ENCODE data around the gene LPCAT1. TPM values are rescaled to one million over a fixed set of nuclear protein-coding genes. Genes with fewer than 3 reads are reported as not detected.

LPCAT1 gene
- total and polyA plus RNA-seq, 10 of the 15 experiments (the other 5 are each of a cell fraction or from before 2014, with no cell fraction given) = 2.3 to 109 (median 72.7) TPM

GRCh38 chr5:1526681-1527131, 2.9 kb upstream of the LPCAT1 start:
- no peak for DNase-seq (ENCODE audit: low read depth, low spot score)
- no TSS peak for BruUV-seq (replicated peaks)
- H3K27ac ChIP-seq (ENCODE audit: control insufficient read depth, insufficient read depth) = no peak overlapping the region
- no peaks in the 10 kb centered on the region for H3K9me3 ChIP-seq (replicated peaks; ENCODE audit: control insufficient read depth, insufficient read depth, low read length)
- no peaks in the 10 kb centered on the region for H3K36me3 ChIP-seq (ENCODE audit: control insufficient read depth in 2 of 2, insufficient read depth in 2 of 2, low read length in 1 of 2)
- RAD21 ChIA-PET (ENCODE audit: unreplicated experiment) = interaction anchor here (0.9 kb wide), 2 partner anchors 9 to 29 kb away, joined by 3 to 4 read pairs; no protein-coding TSS in a partner anchor
- H3K4me3 ChIP-seq = no peak overlapping the region
- CTCF ChIA-PET = interaction anchor here (0.7 to 1.7 kb wide), 3 partner anchors 23 to 47 kb away, joined by 3 to 7 read pairs (median 4); no protein-coding TSS in a partner anchor
- no peak overlapping the region for H3K9ac ChIP-seq (ENCODE audit: control insufficient read depth, insufficient read depth, low read length)
- intact Hi-C loops (cut with micrococcal nuclease; ENCODE audit: unreplicated experiment) (no loop called here), in situ Hi-C loops (cut with MboI) (no loop called here)
- SMC1A ChIA-PET (ENCODE audit: uncharacterized antibody, unreplicated experiment) = interaction anchor here (1.9 kb wide), 1 partner anchor 9 kb away, joined by 12 read pairs; no protein-coding TSS in a partner anchor
- H3K4me1 ChIP-seq (ENCODE audit: control insufficient read depth, insufficient read depth, low read length) = peaks cover 16% of the 10 kb centered on the region
- no peak overlapping the region for H2AFZ ChIP-seq (ENCODE audit: control insufficient read depth, low read depth, low read length)
- peaks cover 19% of the 10 kb centered on the region for H3K79me2 ChIP-seq (ENCODE audit: control insufficient read depth, insufficient read depth, low read length)
- no peaks in the 10 kb centered on the region for H4K20me1 ChIP-seq (ENCODE audit: control insufficient read depth, insufficient read depth)
- POLR2A ChIA-PET = interaction anchor here (1.0 kb wide), 1 partner anchor 24 kb away, joined by 3 read pairs; no protein-coding TSS in a partner anchor
- no peak for ATAC-seq
- 61% methylated on average over 9 of the region's 9 CpGs for WGBS (ENCODE audit: insufficient coverage, insufficient replicate concordance, low lambda C conversion rate, missing lambda C conversion rate)
- H3K4me2 ChIP-seq (ENCODE audit: control insufficient read depth, insufficient read depth) = no peak overlapping the region
- TF ChIP-seq RAD21 (IDR thresholded peaks at IDR 0.05; ENCODE audit: insufficient read depth, low read depth, low read length) (no peak), MEF2B (IDR thresholded peaks at IDR 0.05; ENCODE audit: partially characterized antibody, poor library complexity, severe bottlenecking) (no peak), EP300 (IDR thresholded peaks at IDR 0.05; ENCODE audit: borderline replicate concordance in 1 of 2, control insufficient read depth in 1 of 2, low read depth in 2 of 2, low read length in 2 of 2) (no peak)
- FAIRE-seq = no peak
- H3K27me3 ChIP-seq (replicated peaks in 1 of 2; ENCODE audit: control insufficient read depth in 2 of 2, insufficient read depth in 2 of 2, low read length in 1 of 2) = no peaks in the 10 kb centered on the region

- WGBS (ENCODE audit: insufficient coverage, insufficient replicate concordance, low lambda C conversion rate, missing lambda C conversion rate) = 67% methylated on average over 6 of the region's 7 CpGs
- no peak overlapping the region for H3K4me2 ChIP-seq (ENCODE audit: control insufficient read depth, insufficient read depth)
- TF ChIP-seq NR2C1 (IDR thresholded peaks at IDR 0.05) = no peak
- TF ChIP-seq ZBTB11 (CRISPR knock-in tag; IDR thresholded peaks at IDR 0.05) = no peak
- TF ChIP-seq ZBED1 (IDR thresholded peaks at IDR 0.05; ENCODE audit: borderline replicate concordance) = no peak
- TF ChIP-seq BCL3 (IDR thresholded peaks at IDR 0.05; ENCODE audit: borderline replicate concordance, insufficient read depth, low read depth, low read length, poor library complexity, severe bottlenecking) = no peak
- TF ChIP-seq PBX3 (IDR thresholded peaks at IDR 0.05; ENCODE audit: insufficient replicate concordance, low read depth, low read length) = no peak
- no peak for TF ChIP-seq EP300 (IDR thresholded peaks at IDR 0.05; ENCODE audit: borderline replicate concordance in 1 of 2, control insufficient read depth in 1 of 2, low read depth in 2 of 2, low read length in 2 of 2)
Measured at GRCh38 chr5:1526190-1526631, 2.5 kb upstream of the LPCAT1 start.

More at GRCh38 chr5:1526190-1526631, 2.5 kb upstream of the LPCAT1 start:
- Histone ChIP-seq H2AFZ (ENCODE audit: control insufficient read depth, low read depth, low read length) (no peak overlapping the region), H4K20me1 (ENCODE audit: control insufficient read depth, insufficient read depth) (no peaks in the 10 kb centered on the region), H3K27me3 (replicated peaks in 1 of 2; ENCODE audit: control insufficient read depth in 2 of 2, insufficient read depth in 2 of 2, low read length in 1 of 2) (no peaks in the 10 kb centered on the region), H3K27ac (ENCODE audit: control insufficient read depth, insufficient read depth) (no peak overlapping the region), H3K9ac (ENCODE audit: control insufficient read depth, insufficient read depth, low read length) (no peak overlapping the region; the same call in 1 of the 2 replicates), H3K79me2 (ENCODE audit: control insufficient read depth, insufficient read depth, low read length) (peaks cover 24% of the 10 kb centered on the region), H3K9me3 (replicated peaks; ENCODE audit: control insufficient read depth, insufficient read depth, low read length) (no peaks in the 10 kb centered on the region), H3K4me1 (ENCODE audit: control insufficient read depth, insufficient read depth, low read length) (peaks cover 16% of the 10 kb centered on the region), H3K36me3 (ENCODE audit: control insufficient read depth in 2 of 2, insufficient read depth in 2 of 2, low read length in 1 of 2) (peaks cover 0 to 5% of the 10 kb centered on the region in 2 experiments; a peak in 1 of 4 replicates), H3K4me3 (no peak overlapping the region)
- SMC1A ChIA-PET (ENCODE audit: uncharacterized antibody, unreplicated experiment) = interaction anchor here (1.9 kb wide), 1 partner anchor 10 kb away, joined by 12 read pairs; no protein-coding TSS in a partner anchor
- no peak for FAIRE-seq
- BruUV-seq (replicated peaks) = no TSS peak
- intact Hi-C loops (cut with micrococcal nuclease; ENCODE audit: unreplicated experiment) = no loop called here
- CTCF ChIA-PET = no interaction called here
- DNase-seq (ENCODE audit: low read depth, low spot score) = no peak
- RAD21 ChIA-PET (ENCODE audit: unreplicated experiment) = interaction anchor here (0.9 kb wide), 2 partner anchors 10 to 29 kb away, joined by 3 to 4 read pairs; no protein-coding TSS in a partner anchor
- ATAC-seq = no peak
- in situ Hi-C loops (cut with MboI) = no loop called here
- POLR2A ChIA-PET = interaction anchor here (1.0 kb wide), 1 partner anchor 10 kb away, joined by 3 read pairs; no protein-coding TSS in a partner anchor
